NCI-H82 treated with DMSO at 0.1 percent for 48 hours (cell line): ENCODE data around the gene NOX5.
A peak's percentile ranks its signal among the peaks of the same experiment; 100 is the strongest.

Experiments
- DNase-seq: peaks from one replicate; lab custom pipeline; 2025; ENCODE audit not compliant: unreplicated experiment; lab: John Stamatoyannopoulos, UW

Gene NOX5

GRCh38 chr15:68990992-68991500 lies 23.4 kb upstream of the NOX5 start:
- peak; percentile 71 for DNase-seq

- peak; percentile 93 for DNase-seq
These were observed 22.8 kb upstream of the NOX5 start for GRCh38 chr15:68991723-68992122.

GRCh38 chr15:68992696-68993095 lies 21.8 kb upstream of the NOX5 start:
- no peak for DNase-seq

GRCh38 chr15:68993276-68993675 lies 21.2 kb upstream of the NOX5 start:
- no peak for DNase-seq

GRCh38 chr15:68994149-68994548 lies 20.3 kb upstream of the NOX5 start:
- no peak for DNase-seq

- DNase-seq = no peak
These were observed 19.3 kb upstream of the NOX5 start for GRCh38 chr15:68994981-68995761.

GRCh38 chr15:68997050-68997449 lies 17.4 kb upstream of the NOX5 start:
- DNase-seq = no peak

GRCh38 chr15:68997930-68998777 lies 16.3 kb upstream of the NOX5 start:
- DNase-seq = no peak

- no peak for DNase-seq
These were observed 15.4 kb upstream of the NOX5 start for GRCh38 chr15:68999091-68999490.

GRCh38 chr15:69000091-69000490 lies 14.4 kb upstream of the NOX5 start:
- DNase-seq = no peak

- no peak for DNase-seq
These were observed 13.6 kb upstream of the NOX5 start for GRCh38 chr15:69000725-69001503.

- no peak for DNase-seq
These were observed 11.7 kb upstream of the NOX5 start for GRCh38 chr15:69002783-69003182.

GRCh38 chr15:69004011-69004410 lies 10.5 kb upstream of the NOX5 start:
- DNase-seq = no peak

- DNase-seq = no peak
These were observed 6.4 kb upstream of the NOX5 start for GRCh38 chr15:69008056-69008455.

GRCh38 chr15:69009341-69009740 lies 5.2 kb upstream of the NOX5 start:
- no peak for DNase-seq

GRCh38 chr15:69011641-69012040 lies 2.9 kb upstream of the NOX5 start:
- DNase-seq = no peak

GRCh38 chr15:69012761-69013364 lies 1.6 kb upstream of the NOX5 start:
- no peak for DNase-seq

- no peak for DNase-seq
These were observed 629 bp upstream of the NOX5 start for GRCh38 chr15:69013726-69014406.

GRCh38 chr15:69015591-69015990 lies 1.1 kb downstream of the NOX5 start:
- no peak for DNase-seq

- DNase-seq = no peak
These were observed 1.6 kb downstream of the NOX5 start for GRCh38 chr15:69016021-69016595.
